MM.1S (cell line): ENCODE results near the gene EID2.

Experiments
- DNase-seq: peaks from one replicate; pipeline ENCODE4 v3.0.0-alpha.2; 2015
- H2AFZ ChIP-seq: fragments of 300-600 bp; sonication (generic); 2 replicates; pipeline ENCODE4 v1.6.0; 2016; ENCODE audit warnings: antibody characterized with exemption, low read length
- H3F3A ChIP-seq: fragments of 300-600 bp; sonication (generic); 2 replicates; pipeline ENCODE4 v1.6.1; 2016; ENCODE audit warnings: mild to moderate bottlenecking, antibody characterized with exemption, low read length, moderate library complexity, mixed read lengths; ENCODE audit not compliant: insufficient read depth
- H3K27ac ChIP-seq: fragments of 300-600 bp; sonication (generic); 2 replicates; pipeline ENCODE4 v1.5.1; 2016; ENCODE audit warnings: mild to moderate bottlenecking, low read length
- H3K27me3 ChIP-seq: fragments of 300-600 bp; sonication (generic); replicated peaks from 2 replicates; pipeline ENCODE4 v1.6.0; 2016; ENCODE audit warnings: low read length; ENCODE audit not compliant: insufficient read depth
- H3K36me3 ChIP-seq: fragments of 300-600 bp; sonication (generic); replicated peaks from 2 replicates; pipeline ENCODE4 v1.6.1; 2016; ENCODE audit warnings: mild to moderate bottlenecking, low read length, mixed read lengths; ENCODE audit not compliant: insufficient read depth
- H3K4me1 ChIP-seq: fragments of 300-600 bp; sonication (generic); 2 replicates; pipeline ENCODE4 v1.6.1; 2016; ENCODE audit warnings: low read length, mixed read lengths
- H3K4me2 ChIP-seq: fragments of 300-600 bp; sonication (generic); 2 replicates; pipeline ENCODE4 v1.6.0; 2016; ENCODE audit warnings: low read depth, low read length
- H3K4me3 ChIP-seq: fragments of 300-600 bp; sonication (generic); 2 replicates; pipeline ENCODE4 v1.5.1; 2016; ENCODE audit warnings: low read length, mixed read lengths
- H3K79me2 ChIP-seq: fragments of 300-600 bp; sonication (generic); 2 replicates; pipeline ENCODE4 v1.6.1; 2016; ENCODE audit warnings: mixed run types, low read length, mixed read lengths
- H3K9ac ChIP-seq: fragments of 300-600 bp; sonication (generic); 2 replicates; pipeline ENCODE4 v1.6.1; 2016; ENCODE audit warnings: low read length, mixed read lengths
- H3K9me2 ChIP-seq: fragments of 300-600 bp; sonication (generic); replicated peaks from 2 replicates; pipeline ENCODE4 v1.6.1; 2016; ENCODE audit warnings: mild to moderate bottlenecking, low read length, mixed read lengths; ENCODE audit not compliant: insufficient read depth
- H3K9me3 ChIP-seq: fragments of 300-600 bp; sonication (generic); replicated peaks from 2 replicates; pipeline ENCODE4 v1.6.1; 2016; ENCODE audit warnings: mild to moderate bottlenecking, low read length, mixed read lengths; ENCODE audit not compliant: insufficient read depth
- H4K20me1 ChIP-seq: fragments of 300-600 bp; sonication (generic); 2 replicates; pipeline ENCODE4 v1.6.1; 2016; ENCODE audit warnings: mild to moderate bottlenecking, low read length, moderate library complexity, mixed read lengths; ENCODE audit not compliant: insufficient read depth
- EZH2 ChIP-seq: fragments of 300-600 bp; sonication (generic); optimal IDR thresholded peaks from 2 replicates; pipeline ENCODE3; 2017; ENCODE audit warnings: low read depth, mild to moderate bottlenecking, antibody characterized with exemption, low read length, mixed read lengths
- EZH2phosphoT487 ChIP-seq: fragments of 300-600 bp; sonication (generic); IDR thresholded peaks from 2 replicates; pipeline ENCODE4 v1.6.1; 2018; ENCODE audit warnings: antibody characterized with exemption, low read length
- TF ChIP-seq, protein P1 (sequence below): fragments of 300-600 bp; sonication (generic); IDR thresholded peaks from 2 replicates; pipeline ENCODE4 v1.5.1; 2016; ENCODE audit warnings: antibody characterized with exemption, low read length, mixed read lengths

Gene EID2

DNA sequence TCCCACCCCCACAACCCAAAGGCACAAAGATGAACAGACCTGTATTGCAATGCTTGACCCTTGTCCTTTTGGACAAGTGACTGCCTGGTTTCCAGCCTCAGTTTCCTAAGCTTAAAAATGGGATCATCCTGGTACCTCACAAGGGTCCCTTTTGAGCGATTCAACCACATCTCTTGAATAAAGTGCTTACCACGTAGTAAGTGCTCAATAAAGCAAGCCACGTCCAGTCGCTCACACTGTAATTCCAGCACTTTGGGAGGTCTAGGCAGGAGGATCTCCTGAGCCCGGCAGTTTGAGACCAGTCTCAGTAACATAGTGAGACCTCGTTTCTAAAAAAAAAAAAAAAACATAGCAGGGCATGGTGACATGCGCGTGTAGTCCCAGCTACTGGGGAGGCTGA lies 40.0 kb downstream of the EID2 start:
- Histone ChIP-seq H3K9me2 (no peaks in the 10 kb centered on the region), H3K27me3 (peaks cover 83% of the 10 kb centered on the region), H4K20me1 (no peaks in the 10 kb centered on the region), H3K9ac (no peak overlapping the region), H3K4me3 (no peak overlapping the region), H3K27ac (no peak overlapping the region), H3K4me1 (peaks cover 14% of the 10 kb centered on the region; the same call in 1 of the 2 replicates), H3K79me2 (no peaks in the 10 kb centered on the region), H3F3A (no peaks in the 10 kb centered on the region), H3K4me2 (no peak overlapping the region), H3K36me3 (no peaks in the 10 kb centered on the region), H2AFZ (no peak overlapping the region), H3K9me3 (no peaks in the 10 kb centered on the region)
- TF ChIP-seq EZH2phosphoT487 (no peak), EZH2 (no peak)
- TF ChIP-seq, protein P1, sequence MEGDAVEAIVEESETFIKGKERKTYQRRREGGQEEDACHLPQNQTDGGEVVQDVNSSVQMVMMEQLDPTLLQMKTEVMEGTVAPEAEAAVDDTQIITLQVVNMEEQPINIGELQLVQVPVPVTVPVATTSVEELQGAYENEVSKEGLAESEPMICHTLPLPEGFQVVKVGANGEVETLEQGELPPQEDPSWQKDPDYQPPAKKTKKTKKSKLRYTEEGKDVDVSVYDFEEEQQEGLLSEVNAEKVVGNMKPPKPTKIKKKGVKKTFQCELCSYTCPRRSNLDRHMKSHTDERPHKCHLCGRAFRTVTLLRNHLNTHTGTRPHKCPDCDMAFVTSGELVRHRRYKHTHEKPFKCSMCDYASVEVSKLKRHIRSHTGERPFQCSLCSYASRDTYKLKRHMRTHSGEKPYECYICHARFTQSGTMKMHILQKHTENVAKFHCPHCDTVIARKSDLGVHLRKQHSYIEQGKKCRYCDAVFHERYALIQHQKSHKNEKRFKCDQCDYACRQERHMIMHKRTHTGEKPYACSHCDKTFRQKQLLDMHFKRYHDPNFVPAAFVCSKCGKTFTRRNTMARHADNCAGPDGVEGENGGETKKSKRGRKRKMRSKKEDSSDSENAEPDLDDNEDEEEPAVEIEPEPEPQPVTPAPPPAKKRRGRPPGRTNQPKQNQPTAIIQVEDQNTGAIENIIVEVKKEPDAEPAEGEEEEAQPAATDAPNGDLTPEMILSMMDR: no peak
- DNase-seq: no peak

DNA sequence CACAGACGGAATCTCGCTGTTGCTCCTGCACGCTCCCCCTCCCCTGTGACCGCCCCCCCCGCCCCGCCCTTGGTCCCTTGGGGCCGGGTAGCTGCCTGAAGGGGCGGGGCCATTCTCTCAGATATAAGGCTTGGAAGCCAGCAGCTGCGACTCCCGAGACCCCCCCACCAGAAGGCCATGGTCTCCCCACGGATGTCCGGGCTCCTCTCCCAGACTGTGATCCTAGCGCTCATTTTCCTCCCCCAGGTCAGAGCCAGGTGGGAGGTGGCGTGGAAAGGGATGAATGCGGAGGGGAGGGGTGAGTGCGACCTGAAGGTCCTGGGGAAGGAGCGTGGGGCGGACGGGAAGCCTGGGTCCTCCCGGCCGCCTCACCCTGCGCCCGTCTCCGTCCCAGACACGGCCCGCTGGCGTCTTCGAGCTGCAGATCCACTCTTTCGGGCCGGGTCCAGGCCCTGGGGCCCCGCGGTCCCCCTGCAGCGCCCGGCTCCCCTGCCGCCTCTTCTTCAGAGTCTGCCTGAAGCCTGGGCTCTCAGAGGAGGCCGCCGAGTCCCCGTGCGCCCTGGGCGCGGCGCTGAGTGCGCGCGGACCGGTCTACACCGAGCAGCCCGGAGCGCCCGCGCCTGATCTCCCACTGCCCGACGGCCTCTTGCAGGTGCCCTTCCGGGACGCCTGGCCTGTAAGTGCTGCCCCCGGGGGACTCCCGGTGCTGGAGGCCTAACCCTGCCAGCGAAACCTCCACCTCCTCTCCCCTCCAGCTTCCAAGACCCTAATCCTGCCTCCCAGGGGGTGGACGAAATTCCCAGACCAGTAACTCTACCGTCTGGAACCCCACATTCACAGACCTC lies 40.9 kb downstream of the EID2 start, which contains the start of gene DLL3:
DLL3 (plus strand) TSS at position 150 of the 845 bp plus-strand sequence; CDS start at position 178, 28 bp downstream.
- H3K27me3 ChIP-seq: peaks cover 76% of the 10 kb centered on the region
- H4K20me1 ChIP-seq: no peaks in the 10 kb centered on the region
- no peaks in the 10 kb centered on the region for H3K9me2 ChIP-seq
- no peak for TF ChIP-seq EZH2
- TF ChIP-seq, protein P1: no peak
- TF ChIP-seq EZH2phosphoT487: no peak
- no peak within 1 kb of the TSS for H3K9ac ChIP-seq
- H3K9me3 ChIP-seq: no peaks in the 10 kb centered on the region
- H3K4me1 ChIP-seq: peaks cover 14% of the 10 kb centered on the region; the same call in 1 of the 2 replicates
- no peak for DNase-seq
- H3K36me3 ChIP-seq: no peaks in the 10 kb centered on the region
- H2AFZ ChIP-seq: peak within 1 kb of the TSS; percentile 33
- H3K27ac ChIP-seq: no peak within 1 kb of the TSS
- peak within 1 kb of the TSS; percentile 44 for H3K4me3 ChIP-seq
- H3K4me2 ChIP-seq: peak within 1 kb of the TSS; percentile 86
- H3K79me2 ChIP-seq: no peaks in the 10 kb centered on the region
- no peaks in the 10 kb centered on the region for H3F3A ChIP-seq

DNA sequence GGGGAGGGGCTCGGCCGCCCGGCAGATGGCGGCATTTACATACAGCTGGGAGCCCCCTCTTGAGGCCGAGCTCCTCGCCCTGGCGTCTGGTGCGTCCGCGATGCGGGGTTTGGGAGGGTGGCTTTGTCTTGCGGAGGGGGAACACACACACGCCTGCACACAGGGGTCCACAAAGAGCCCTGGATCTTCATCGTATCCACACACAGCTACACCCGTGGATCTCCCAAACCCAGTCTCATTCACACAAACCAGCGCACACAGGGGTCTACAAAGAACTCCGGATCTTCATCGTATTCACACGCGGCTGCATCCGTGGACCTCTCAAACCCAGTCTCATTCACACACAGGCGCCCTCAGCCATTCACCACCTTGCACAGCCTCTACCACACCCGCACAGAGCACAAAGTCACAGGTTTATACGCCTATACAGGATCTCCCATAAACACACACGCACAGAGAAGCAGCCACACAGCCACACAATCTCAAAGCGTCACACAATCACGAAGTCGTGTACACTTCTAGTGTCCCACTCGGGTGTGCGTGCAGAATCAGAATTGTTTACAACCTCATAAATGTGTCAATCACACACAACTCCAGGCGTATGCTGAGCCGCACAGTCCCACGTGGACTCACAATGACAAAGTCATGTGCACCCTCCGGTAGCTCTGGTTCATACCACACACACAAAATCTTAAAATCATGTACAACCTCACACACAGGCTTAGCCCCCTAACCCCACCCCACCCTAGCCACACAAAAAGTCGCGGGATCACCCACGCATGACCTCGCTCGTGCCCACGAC lies 41.8 kb downstream of the EID2 start:
- peaks cover 67% of the 10 kb centered on the region for H3K27me3 ChIP-seq
- no peak overlapping the region for H3K27ac ChIP-seq
- peak overlapping the region; percentile 33 for H2AFZ ChIP-seq
- H4K20me1 ChIP-seq: no peaks in the 10 kb centered on the region
- H3K9me2 ChIP-seq: no peaks in the 10 kb centered on the region
- no peaks in the 10 kb centered on the region for H3F3A ChIP-seq
- H3K4me3 ChIP-seq: peak overlapping the region; percentile 44
- H3K4me1 ChIP-seq: peaks cover 13% of the 10 kb centered on the region; the same call in 1 of the 2 replicates
- H3K79me2 ChIP-seq: no peaks in the 10 kb centered on the region
- H3K36me3 ChIP-seq: no peaks in the 10 kb centered on the region
- TF ChIP-seq, protein P1: peak; percentile 35; the same call in 1 of the 2 replicates
- no peak for TF ChIP-seq EZH2phosphoT487
- H3K9ac ChIP-seq: no peak overlapping the region
- DNase-seq: peak; percentile 27
- H3K4me2 ChIP-seq: peak overlapping the region; percentile 86
- no peaks in the 10 kb centered on the region for H3K9me3 ChIP-seq
